GM19395 (cell line): Measurements from ENCODE around the gene TMEM82.

ENCODE experiments used
- ATAC-seq: cut with Tn5 transposase; IDR thresholded peaks from one replicate; pipeline ENCODE4 v1.9.1; 2021; ENCODE audit warnings: mild to moderate bottlenecking, moderate library complexity; ENCODE audit not compliant: unreplicated experiment

Gene TMEM82

GRCh38 chr1:15734901-15735300 lies 7.4 kb upstream of the TMEM82 start:
- ATAC-seq, result no peak

- no peak for ATAC-seq
These were observed 6.8 kb upstream of the TMEM82 start for GRCh38 chr1:15735304-15736037.

GRCh38 chr1:15736038-15736891 lies 6.0 kb upstream of the TMEM82 start, which contains the start of gene SLC25A34:
Gene SLC25A34 (plus strand): TSS chr1:15736258. CDS start chr1:15736486, 228 bp downstream.
- ATAC-seq, result no peak

GRCh38 chr1:15736892-15737261 lies 5.4 kb upstream of the TMEM82 start:
- no peak for ATAC-seq

- no peak for ATAC-seq
These were observed 4.7 kb upstream of the TMEM82 start for GRCh38 chr1:15737324-15738319.

- no peak for ATAC-seq
These were observed 3.7 kb upstream of the TMEM82 start for GRCh38 chr1:15738416-15739113.

- no peak for ATAC-seq
These were observed 3.0 kb upstream of the TMEM82 start for GRCh38 chr1:15739259-15739658.

- no peak for ATAC-seq
These were observed 2.6 kb upstream of the TMEM82 start for GRCh38 chr1:15739745-15740144.

- ATAC-seq, result peak; percentile 63
These were observed 1.1 kb upstream of the TMEM82 start for GRCh38 chr1:15740924-15741850.

- no peak for ATAC-seq
These were observed 1.9 kb downstream of the TMEM82 start for GRCh38 chr1:15744122-15744679.

- ATAC-seq, result no peak
These were observed 5.1 kb downstream of the TMEM82 start for GRCh38 chr1:15747378-15747777.

- ATAC-seq, result no peak
These were observed 6.0 kb downstream of the TMEM82 start for GRCh38 chr1:15748264-15748663.

- ATAC-seq, result no peak
These were observed 6.5 kb downstream of the TMEM82 start for GRCh38 chr1:15748690-15749398.

- ATAC-seq, result no peak
These were observed 7.3 kb downstream of the TMEM82 start for GRCh38 chr1:15749399-15750291.

- ATAC-seq, result no peak
These were observed 8.6 kb downstream of the TMEM82 start for GRCh38 chr1:15750924-15751323.

GRCh38 chr1:15751717-15752116 lies 9.4 kb downstream of the TMEM82 start:
- ATAC-seq, result no peak

GRCh38 chr1:15753776-15754175 lies 11.5 kb downstream of the TMEM82 start:
- ATAC-seq, result no peak
